Measurements from ENCODE around the gene DYNC1LI1.
"Not testable (repeated sequence)": the region's sequence is repeated elsewhere in the genome, so short reads cannot be mapped to it uniquely, and the experiment has no call there.

Gene DYNC1LI1

DNA sequence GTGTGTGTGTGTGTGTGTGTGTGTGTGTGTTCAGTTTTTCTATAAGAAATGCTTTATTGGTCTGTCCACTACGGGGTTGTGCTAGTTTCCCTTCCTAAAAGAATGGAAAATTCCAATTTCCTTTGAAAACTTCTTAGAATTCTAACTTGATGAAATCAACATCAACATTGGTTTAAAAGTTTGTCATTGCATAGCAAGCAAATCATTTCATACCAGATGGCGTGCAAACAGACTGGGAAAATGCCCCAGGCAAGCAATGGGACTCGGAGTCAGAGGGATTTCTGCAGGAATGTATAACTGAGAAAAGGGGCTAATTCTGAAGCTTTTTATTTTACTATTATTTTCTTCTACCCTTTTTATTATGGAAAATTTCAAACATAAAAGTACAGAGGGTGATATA lies 13.1 kb upstream of the DYNC1LI1 start:
- no peak for DNase-seq (ENCODE audit: low read depth in 2 of 2)

DNA sequence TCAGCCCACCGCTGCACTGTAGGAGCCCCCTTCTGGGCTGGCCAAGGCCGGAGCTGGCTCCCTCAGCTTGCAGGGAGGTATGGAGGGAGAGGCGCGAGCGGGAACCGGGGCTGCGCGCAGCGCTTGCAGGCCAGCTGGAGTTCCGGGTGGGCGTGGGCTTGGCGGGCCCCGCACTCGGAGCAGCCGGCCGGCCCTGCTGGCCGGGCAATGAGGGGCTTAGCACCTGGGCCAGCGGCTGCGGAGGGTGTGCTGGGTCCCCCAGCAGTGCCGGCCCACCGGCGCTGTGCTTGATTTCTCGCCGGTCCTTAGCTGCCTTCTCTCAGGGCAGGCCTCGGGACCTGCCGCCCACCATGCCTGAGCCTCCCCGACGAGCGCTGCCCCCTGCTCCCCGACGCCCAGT lies 8.0 kb upstream of the DYNC1LI1 start:
- DNase-seq (ENCODE audit: low read depth in 2 of 2): not testable (repeated sequence)

DNA sequence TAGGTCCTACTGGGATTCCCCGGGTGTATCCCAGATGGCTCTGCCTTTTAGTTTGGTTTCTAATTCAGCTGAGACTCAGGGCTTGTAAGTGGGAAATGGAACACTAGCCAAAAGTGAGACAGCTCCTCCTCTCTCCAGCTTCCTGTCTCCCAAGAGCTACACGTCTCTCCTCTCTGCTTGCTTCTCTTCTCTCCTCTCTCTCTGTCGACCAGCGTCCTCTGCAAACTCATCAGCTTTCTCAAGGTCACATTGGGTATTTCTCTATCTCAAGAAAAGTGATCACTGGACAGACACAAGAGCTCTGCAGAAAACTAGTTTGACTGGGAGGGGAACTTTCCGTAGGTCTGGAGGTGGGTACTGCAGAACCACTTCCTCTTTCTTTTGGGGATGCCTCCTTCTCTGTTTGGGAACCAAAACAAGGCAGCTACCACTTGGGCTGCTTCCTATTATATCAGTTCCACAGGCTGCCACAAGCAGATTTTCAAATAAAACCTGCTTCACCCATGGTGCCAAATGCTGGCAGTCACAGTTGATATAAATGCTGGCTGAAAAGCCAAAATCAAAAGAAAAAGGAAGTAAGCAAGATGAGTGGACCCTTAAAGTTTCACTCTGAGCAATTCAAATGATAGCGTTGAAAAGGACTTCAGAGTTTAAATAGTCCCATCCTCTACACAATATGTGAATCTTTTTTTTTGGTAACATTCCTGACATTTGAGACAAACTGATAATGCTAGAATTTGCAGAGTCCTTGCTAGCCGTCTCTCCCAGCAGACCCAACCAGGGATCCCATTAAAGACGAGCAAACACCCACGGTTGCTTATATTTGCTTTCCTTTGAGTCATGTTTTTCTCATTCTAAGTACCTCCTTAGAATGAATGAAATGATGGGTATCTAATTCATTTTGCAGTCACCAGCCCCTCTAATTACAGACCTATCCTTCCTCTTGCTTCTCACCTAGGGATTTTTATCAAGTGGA lies 7.2 kb upstream of the DYNC1LI1 start:
- no peak for DNase-seq (ENCODE audit: low read depth in 2 of 2)

GRCh38 chr3:32577174-32577573 lies 6.5 kb upstream of the DYNC1LI1 start:
- DNase-seq (ENCODE audit: low read depth in 2 of 2): no peak

GRCh38 chr3:32575451-32576113 lies 4.9 kb upstream of the DYNC1LI1 start:
- no peak for DNase-seq (ENCODE audit: low read depth in 2 of 2)

- no peak for DNase-seq (ENCODE audit: low read depth in 2 of 2)
Observed at GRCh38 chr3:32571192-32571485, 481 bp upstream of the DYNC1LI1 start.

GRCh38 chr3:32569540-32570420 lies 878 bp downstream of the DYNC1LI1 start:
- peak in 1 of 2 donors; percentile 7 for DNase-seq (ENCODE audit: low read depth in 2 of 2)

- no peak for DNase-seq (ENCODE audit: low read depth in 2 of 2)
Observed at GRCh38 chr3:32568953-32569352, 1.7 kb downstream of the DYNC1LI1 start.

- DNase-seq (ENCODE audit: low read depth in 2 of 2): no peak
Observed at GRCh38 chr3:32564195-32564594, 6.5 kb downstream of the DYNC1LI1 start.

DNA sequence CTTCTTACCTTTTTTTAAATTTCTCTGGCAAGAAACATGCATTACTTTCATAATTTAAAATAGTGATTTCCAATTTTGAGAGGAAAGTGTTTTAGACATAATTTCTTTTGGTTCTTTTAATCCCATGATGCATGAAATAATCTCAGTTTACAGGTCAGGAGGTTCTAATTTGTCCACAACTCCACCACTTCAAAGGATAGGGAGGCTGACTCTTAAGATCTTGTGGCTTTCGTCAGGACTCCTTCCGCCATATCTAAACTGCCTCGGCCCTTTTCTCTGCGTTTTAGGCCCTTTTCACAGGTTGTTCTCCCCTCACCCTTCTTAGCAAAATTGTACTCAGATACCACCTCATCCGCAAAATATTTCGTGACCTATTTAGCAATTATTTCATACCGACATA lies 8.0 kb downstream of the DYNC1LI1 start:
- no peak for DNase-seq (ENCODE audit: low read depth in 2 of 2)

GRCh38 chr3:32557640-32558352 lies 12.9 kb downstream of the DYNC1LI1 start:
- no peak for DNase-seq (ENCODE audit: low read depth in 2 of 2)

DNA sequence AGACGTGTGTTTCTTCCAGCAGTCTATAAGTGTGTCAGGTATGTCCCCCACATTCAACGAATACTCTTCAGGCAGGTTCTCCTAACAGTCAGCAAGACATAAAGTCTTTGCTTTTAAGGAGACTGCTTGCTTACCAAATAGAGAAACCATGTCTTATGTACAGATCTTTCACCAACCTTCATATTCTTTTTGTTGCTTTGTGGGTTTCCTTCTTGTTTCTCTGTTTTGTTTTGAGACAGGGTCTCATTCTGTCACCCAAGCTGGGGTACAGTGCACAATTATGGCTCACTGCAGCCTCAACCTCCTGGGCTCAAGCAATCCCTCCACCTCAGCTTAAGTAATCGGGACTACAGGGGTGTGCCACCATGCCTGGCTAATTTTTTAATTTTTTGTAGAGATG lies 14.3 kb downstream of the DYNC1LI1 start:
- DNase-seq (ENCODE audit: low read depth in 2 of 2): no peak

GRCh38 chr3:32553973-32554372 lies 16.7 kb downstream of the DYNC1LI1 start:
- DNase-seq (ENCODE audit: low read depth in 2 of 2): no peak

GRCh38 chr3:32553459-32553858 lies 17.2 kb downstream of the DYNC1LI1 start:
- DNase-seq (ENCODE audit: low read depth in 2 of 2): no peak

- no peak for DNase-seq (ENCODE audit: low read depth in 2 of 2)
Observed at GRCh38 chr3:32552013-32552412, 18.6 kb downstream of the DYNC1LI1 start.

DNA sequence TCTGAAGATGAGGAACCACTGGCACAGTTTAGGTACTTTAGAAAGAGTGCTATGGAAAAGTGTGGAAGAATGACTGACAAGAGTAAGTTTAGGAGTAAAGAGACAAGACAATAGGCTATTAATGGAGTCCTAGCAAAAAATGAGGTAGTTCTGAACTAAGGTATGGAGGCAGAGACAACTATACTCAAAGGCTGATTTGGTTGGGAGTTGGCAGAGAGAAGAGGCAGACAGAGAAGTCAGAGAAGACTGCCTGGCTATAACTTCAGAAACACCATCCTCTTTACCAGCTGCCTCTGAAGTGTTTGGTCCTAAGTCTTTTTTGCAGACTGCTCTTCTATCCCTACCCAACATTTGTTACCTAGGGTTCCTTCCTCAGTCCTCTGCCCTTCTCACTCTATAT lies 19.2 kb downstream of the DYNC1LI1 start:
- DNase-seq (ENCODE audit: low read depth in 2 of 2): no peak

DNA sequence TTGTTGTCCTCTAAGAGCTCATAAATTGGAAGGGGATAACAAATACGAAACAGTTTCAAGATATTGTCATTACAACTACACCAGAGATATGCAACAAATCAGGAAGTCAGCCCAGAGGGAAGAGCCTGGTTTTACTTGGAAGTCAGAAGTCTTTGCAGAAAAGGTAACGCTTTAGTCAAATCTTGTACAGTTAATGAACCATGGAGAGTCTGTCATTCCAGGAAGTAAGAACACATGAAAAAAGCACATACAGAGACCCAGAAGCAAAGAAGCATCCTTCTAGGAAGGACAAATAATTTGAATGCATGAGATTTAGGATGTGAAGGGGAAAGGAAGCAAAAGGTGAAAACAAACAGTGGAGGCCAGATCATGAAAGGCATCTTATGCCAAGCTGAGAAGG lies 19.6 kb downstream of the DYNC1LI1 start:
- DNase-seq (ENCODE audit: low read depth in 2 of 2): no peak

GRCh38 chr3:32545305-32545704 lies 25.4 kb downstream of the DYNC1LI1 start:
- DNase-seq (ENCODE audit: low read depth in 2 of 2): no peak

DNA sequence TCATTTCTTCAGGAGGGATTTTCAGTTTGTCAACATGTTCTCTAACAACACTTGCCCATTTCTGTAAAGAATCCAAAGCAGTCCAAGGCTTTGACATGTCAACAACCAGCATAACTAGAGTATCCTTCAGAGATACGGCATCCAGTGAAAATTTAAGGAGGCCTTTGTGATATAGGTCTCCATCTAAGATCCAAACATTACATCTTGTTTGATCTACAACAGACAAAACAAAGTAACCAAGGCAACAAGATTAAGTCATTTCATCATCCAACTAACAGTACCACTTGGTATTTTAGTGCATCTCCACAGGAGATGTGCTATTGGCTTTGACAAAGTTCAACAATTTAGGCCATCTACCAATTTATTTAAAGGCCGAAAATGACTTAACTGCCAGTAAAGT lies 25.8 kb downstream of the DYNC1LI1 start:
- no peak for DNase-seq (ENCODE audit: low read depth in 2 of 2)

DNA sequence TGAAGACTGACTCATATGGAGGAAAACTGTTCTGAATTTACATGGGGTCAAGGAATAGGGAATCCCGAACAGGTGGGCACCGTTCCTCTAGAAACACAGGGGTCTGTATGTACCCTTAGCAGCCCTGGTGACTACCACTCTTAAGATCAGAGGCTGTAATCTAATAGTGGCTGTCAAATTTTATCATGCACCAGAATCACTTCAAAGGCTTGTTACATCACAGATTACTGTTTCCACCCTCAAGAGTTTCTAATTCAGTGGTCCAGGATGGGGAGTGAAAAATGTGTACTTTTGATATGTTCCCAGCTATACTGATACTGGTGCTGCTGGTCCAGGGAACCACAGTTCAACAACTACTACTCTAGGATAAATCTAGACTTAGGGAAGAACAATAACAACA lies 27.9 kb downstream of the DYNC1LI1 start:
- no peak for DNase-seq (ENCODE audit: low read depth in 2 of 2)

DNA sequence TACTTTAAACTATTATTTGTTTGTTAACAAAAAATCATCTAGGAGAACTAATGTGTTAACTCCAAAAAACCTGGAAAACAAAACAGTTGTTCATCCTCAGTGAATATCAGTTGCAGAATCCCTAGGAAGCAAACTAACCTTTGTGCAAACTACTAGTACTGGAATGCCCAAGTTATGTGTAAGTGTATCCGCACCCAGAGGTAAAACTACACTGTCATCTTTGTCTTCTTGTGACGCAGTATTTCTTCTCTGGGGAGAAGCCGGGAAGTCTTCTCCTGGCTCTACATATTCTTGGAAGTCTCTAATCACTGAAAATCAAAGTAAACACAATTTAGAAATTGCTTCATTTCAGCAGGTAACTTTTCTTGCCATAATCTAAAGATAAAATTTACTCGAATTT lies 29.8 kb downstream of the DYNC1LI1 start:
- no peak for DNase-seq (ENCODE audit: low read depth in 2 of 2)

GRCh38 chr3:32532434-32532833 lies 38.2 kb downstream of the DYNC1LI1 start:
- DNase-seq (ENCODE audit: low read depth in 2 of 2): no peak
